PC-3 (cell line): ENCODE results near the gene PRR16.

ENCODE experiments used
- CTCF ChIP-seq: fragments of 300-600 bp; sonication (generic); conservative IDR thresholded peaks from 2 replicates; pipeline ENCODE4 v1.5.1; 2017; ENCODE audit warnings: antibody characterized with exemption, low read depth, mild to moderate bottlenecking, low read length
- EZH2 ChIP-seq: fragments of 300-600 bp; sonication (generic); IDR thresholded peaks from one replicate; pipeline ENCODE4 v1.6.1; 2017; ENCODE audit warnings: antibody characterized with exemption, mild to moderate bottlenecking, low read length; ENCODE audit not compliant: unreplicated experiment
- EZH2phosphoT487 ChIP-seq: fragments of 300-600 bp; sonication (generic); IDR thresholded peaks from 2 replicates; pipeline ENCODE4 v1.6.1; 2018; ENCODE audit warnings: mild to moderate bottlenecking, antibody characterized with exemption, low read length, borderline replicate concordance

GRCh38 chr5:120624021-120624563 is 160.0 kb downstream of the PRR16 start:
- no peak for TF ChIP-seq CTCF
- TF ChIP-seq EZH2 = no peak
- TF ChIP-seq EZH2phosphoT487 = no peak
